GM19395 (cell line): ENCODE data around the gene THUMPD3.
A peak's percentile ranks its signal among the peaks of the same experiment; 100 is the strongest.

ENCODE experiments used
- ATAC-seq: cut with Tn5 transposase; IDR thresholded peaks from one replicate; pipeline ENCODE4 v1.9.1; 2021; ENCODE audit warnings: mild to moderate bottlenecking, moderate library complexity; ENCODE audit not compliant: unreplicated experiment

Gene THUMPD3

DNA sequence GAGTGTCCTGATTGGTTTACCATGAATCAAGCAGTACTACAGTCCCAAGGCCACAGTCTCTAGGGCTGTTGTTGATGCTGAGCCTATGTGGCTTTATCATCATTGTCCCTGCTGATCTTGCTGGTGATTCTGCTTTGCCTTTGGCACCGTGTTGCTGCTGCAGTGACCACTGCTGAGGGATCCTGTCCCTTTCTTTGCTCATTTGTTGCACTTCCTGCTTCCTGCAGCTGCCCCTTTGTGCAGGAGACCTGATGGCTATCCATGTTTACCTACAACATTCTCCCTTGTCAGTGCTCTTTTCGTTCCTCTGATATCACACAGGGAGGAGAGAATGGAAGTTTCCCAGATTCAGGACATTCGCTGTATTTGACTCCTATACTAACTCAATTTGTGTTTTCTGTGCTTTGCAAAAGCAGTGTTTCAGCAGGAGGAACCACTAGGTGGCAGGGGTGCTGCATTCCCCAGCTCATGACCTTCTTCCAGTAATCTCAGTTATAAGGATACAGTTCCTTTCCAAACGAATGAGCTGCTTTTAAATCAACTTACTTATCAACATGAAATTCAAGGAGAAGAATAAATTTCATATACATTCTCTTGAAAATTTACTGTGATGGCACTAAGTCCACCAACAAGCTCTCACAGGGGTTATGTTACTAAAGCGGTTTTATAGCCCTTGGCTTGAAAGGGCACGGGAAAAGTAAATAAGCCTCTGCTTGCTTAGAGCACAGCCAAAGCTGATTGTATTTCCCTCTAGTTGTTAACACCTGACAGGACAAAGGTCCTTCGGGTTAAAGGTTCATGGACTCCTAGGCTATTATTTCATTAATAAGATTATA, 9.7 kb upstream of the THUMPD3 start:
- ATAC-seq = peak; percentile 57

DNA sequence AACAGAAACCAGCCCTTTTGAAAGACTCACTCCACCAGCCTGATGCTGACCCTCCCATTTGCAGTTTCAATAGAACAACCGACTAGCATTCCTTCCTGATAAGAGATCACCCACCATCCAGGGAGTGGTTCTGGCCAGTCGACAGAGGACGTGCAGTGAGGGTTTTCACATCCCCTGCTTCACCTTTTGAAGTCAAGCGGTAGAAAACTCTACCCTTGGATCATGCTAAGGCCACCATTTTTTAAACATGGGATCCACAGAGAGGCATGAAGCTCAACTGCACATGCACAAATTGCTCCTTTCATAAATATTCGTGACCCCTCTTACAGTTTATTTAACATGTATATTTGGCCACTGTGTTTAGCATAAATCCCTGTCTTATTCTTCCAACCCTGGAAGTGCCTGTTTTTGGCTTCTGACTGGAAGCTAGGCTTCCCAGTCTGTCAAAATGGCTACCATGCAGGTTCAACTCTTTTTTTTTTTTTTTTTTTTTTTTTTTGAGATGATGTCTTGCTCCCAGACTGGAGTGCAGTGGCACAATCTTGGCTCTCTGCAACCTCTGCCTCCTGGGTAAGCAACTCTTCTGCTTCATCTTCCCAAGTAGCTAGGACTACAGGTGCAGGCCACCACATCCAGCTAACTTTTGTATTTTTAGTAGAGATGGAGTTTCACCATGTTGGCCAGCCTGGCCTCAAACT, 1.0 kb upstream of the THUMPD3 start:
- ATAC-seq = no peak

DNA sequence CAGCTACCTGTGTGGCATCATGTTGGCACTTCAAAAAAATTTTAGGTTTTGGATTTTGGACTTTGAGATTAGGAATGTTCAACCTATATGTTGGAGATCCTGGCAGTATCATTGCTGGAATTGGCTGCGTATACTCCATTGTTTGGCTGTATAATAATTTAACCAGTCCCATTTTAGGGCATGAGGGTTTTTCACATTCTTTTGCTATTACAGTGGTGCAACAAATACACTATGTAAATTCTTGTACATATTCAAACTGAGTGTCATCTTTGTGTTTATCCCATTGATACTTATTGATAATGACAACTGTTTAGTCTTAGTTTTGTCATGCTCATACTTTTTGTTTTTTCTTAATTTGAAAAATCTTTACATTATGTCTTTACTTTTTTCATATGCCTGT, 6.7 kb downstream of the THUMPD3 start:
- no peak for ATAC-seq

DNA sequence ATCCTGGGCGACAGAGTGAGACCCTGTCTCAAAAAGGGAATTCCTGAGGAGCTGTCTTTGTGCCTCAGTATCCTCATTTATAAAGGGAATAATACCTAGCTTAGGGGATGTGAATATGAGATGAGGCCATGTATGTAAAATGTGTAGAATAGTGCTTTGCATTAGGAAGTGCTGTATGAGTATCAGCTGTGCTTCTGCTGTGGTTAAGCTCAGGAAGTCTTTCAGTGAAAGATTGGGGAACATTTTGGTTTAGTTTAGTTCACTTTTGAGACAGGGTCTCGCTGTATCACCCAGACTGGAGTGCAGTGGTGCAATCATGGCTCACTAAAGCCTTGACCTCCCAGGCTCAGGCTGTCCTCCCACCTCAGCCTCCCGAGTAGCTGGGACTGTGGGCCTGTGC, 10.6 kb downstream of the THUMPD3 start:
- ATAC-seq = no peak

DNA sequence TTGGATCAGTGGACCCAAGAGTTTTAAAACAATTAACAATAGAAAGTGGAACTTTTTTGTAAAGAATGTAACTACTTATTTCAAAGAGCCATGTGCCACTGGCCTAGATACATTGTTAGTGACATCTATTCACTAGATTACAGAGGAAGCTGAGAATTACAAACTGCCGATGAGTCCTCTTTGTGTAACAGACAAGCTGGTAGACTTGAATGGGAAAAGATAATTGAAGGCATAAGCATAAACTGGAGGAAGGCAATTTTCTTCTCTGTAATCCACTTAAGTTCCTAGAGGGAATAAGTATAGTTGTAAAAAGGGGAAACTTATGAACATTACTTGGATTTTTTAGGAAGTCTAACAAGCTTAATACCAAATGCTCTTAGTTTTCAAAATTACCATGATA, 15.1 kb downstream of the THUMPD3 start:
- no peak for ATAC-seq

DNA sequence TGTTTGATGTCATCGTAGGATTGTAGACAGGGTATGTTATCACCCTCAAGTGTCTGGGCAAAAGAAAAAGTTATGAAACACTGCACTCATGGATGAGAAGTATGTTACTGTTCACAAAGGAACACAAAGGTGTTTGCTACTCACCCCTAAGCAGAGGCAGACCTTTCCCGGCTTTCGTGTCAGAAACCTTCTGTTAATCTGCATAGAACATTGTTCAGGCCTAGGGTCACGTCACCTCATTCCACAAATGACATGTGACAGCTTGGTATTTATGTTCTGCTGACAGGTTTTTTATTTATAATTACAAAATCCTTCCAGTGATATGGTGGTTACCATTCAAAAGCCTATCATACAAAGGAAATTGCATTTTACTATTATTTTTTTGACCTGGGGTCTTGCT, 16.5 kb downstream of the THUMPD3 start:
- no peak for ATAC-seq

DNA sequence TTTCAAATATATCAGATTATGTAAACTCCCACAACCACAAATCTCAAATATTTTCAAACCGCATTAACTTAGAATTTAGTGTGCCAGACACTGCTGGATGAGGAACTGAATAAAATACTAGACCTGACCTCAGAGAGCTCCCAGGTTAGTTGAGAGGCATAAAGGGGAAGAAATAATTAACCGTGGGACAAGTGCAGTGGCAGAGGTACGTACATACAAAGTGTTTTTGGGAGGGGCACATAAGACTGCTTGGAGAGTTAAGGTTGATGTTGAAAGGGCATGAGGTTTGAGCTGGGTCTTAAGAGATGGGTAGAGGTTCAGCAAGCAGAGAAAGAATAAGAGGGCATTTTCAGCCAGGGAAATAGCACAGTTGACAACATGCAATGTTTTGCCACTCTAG, 17.2 kb downstream of the THUMPD3 start:
- no peak for ATAC-seq

DNA sequence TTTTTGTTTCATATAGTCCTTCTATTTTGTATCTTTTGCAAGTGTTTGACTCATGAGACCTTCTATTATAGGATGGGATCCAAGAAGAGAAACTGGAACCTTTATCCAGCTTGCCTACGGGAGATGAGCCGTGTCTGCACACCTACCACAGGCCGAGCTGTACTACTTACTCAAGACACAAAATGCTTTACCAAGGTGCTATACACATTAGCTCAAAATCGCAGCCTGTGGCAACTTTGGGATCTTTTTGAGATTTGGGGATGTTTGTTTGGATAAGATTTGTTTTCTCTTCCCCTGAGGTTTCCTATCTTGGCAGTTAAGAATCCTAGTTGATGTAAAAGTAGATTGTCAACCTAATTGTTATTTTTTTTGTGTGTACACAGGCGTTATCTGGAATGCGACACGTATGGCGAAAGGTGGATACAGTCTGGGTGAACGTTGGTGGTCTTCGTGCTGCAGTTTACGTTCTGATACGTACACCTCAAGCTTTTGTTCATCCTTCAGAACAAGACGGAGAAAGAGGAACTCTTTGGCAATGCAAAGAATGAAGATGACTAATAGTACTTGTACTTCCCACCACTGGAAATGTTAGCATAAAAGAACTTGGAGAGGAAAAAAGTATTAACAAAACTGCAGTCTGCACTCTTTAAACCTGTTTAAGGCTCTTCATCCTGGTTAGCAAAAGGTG, 21.4 kb downstream of the THUMPD3 start:
- no peak for ATAC-seq

DNA sequence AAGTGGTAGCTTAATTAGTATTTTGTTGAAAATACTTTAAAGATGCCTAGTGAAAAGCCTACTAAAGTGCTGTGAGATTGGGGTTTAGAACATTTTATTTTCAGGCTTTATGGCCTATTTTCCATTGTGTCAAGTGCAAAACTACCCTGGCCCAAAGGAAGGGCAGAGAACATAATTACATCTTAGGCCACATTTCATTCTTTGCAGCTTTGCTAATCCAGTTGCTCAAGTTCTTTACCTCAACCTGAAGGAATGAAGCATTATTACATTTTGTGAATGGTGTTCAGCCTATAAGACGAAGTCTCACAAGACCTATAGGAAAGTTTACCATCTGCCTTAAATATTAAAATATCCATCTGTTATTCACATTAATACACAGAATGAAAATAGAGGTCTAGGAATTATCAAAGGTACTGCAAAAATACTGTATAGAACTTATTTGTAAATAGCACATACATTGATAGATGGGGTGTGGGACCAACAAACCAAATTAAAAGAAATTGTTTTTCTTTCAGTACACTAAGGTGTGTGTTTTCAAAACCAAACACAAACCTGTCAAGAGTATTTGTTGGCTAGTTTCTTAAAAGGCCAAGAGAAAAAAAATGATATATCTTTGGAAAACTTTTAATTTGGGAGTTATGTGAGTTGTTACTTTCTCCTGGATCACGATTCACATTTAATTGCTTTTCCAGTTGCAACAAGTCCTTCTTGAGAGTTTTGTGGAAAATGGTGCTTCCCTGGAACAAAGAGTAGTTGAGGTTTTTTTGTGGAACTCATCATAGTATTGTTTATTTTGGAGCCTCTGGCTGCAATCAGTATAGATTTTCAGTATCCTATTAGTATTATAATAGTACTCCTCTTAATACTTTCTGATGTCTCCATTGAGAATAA, 22.6 kb downstream of the THUMPD3 start:
- no peak for ATAC-seq

DNA sequence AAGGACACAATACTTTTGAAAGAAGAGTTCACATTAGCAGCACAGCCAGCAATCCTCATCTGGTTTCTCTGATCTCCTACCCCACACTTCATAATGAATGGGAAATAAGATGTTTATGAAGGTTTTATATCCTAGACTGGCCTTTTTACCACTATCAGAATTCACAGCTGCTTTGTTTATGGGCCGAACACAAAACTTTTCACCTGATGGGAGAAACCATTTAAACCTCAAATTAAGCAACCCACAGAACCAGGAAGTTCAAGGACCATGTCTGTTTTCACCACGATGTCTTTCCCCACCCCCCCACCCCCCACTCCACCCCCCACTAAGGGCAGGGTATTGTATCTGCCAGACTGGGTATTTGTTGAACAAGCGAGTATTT, 23.2 kb downstream of the THUMPD3 start:
- ATAC-seq = no peak

DNA sequence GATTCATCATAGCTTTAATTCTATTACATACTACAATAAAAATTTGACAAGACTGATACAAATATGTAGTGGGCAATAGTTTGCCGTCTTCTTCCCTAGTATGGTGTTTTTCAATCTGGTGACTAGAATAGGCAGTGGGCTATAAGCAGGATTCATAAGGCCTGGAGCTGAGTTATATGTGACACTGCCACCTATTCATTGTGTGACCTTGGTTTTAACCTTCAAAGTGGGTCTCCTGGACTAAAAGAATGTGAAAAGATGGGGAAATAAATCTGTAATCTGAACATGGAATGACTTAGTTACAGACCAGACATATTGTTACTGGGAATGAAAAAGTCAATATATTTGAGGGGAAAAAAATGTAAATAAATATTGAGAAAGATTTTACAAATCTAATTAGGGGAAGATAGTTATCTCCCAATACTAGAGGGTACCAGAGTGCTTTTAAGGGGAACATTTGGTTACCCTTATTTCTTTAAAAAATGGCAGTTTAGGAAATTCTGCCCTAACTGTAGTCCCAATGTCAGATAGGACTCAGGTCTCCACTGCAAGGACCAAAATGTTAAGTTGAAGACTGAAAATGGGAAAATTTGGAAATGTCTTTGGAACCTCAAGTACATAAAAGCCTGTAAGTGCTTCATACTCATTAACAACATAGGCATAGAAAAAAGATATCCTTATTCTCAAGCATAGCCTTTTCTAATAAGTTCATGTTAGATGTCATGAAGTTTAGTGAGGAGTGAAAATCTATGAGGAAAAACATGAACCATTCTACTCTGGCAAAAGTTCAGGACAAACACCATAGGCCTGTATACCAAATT, 23.9 kb downstream of the THUMPD3 start:
- ATAC-seq = no peak

DNA sequence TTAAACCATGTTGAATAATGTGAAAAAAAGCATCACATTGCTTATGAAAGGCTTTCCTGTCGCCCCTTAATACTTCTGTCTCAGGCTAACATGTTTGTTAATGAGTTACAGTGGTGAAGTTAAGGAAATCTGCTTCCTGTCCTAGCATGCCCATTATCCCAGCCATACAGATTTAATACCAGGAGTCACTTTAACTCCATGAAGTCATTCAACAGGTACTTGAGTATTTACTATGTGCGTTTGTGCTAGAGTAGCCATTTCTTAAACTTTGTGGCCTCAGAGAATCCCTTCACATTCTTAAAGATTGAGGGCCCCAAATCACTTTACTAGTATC, 24.4 kb downstream of the THUMPD3 start:
- ATAC-seq = no peak

DNA sequence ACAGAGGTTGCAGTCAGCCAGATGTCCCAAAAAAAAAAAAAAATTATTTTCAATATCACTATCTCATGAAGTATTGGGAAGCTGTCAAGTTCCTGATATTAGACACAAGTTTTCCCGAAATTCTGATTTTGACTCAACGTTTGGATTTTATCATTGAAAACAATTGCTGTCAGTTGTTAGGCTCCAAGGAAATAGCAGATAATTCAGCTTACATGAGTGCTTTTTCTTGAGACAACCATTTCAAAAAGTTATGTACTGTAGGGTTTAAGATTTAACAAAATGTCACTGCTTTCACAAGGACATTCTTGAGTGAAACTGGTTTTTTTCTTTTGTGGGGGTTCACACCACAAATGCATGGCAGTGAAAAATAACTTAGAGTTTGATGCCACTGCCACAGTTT, 25.3 kb downstream of the THUMPD3 start:
- ATAC-seq = no peak

DNA sequence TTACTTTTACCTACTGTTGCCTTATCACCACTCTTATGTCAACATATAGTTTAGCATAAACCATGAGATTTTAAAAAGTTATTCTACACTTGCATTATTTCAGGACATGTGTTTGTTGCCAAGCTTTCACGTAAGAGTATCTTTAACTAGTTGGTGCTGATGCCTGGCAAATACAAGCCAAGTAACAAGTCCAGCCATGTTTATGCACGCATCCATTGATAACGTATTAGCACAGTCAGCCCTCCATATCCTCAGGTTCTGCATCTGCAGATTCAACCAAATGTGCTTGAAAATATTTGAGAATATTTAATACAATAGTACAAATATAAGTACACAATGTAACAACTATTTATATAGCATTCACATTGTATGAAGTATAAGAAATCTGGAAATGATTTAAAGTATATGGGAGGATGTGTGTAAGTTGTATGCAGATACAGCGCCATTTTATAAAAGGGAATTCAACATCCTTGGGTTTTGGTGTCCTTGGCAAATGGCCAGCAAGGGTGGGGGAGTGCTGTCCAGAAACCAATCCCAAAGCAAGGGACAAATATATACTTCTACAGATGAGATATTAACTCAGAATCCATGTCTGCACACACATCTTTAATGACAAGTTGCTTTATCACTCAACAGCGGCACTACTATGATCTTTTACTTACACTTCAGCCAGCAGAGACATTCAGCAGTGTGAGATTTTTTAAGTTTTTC, 25.9 kb downstream of the THUMPD3 start:
- ATAC-seq = no peak

DNA sequence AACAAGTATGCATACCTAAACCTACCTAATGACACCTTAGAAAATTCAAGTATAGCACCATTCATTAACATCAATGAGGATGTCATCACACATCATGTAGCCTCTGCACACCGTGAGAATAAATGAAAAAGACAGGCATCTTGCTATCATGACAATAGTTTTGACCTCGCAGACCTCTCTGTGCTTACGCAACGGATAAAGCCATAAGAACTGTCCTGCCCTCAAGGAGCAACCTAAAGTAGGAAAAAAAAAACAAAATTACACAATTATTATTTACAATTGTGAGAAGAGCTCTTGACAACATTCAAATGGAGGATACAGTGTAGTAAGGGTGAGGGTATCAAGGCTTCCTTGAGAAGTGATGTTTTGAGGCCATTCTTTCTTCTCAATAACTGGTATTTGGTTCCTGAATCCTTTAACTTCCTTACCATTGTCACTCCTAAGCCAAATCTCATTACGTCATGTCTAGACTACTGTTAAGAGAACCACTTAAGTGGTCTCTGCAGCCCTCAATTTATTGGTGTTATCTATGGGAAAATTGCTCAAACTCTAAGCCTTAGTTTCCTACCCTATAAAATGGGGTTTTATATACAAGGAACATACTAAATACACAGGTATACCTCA, 27.5 kb downstream of the THUMPD3 start:
- ATAC-seq = no peak

DNA sequence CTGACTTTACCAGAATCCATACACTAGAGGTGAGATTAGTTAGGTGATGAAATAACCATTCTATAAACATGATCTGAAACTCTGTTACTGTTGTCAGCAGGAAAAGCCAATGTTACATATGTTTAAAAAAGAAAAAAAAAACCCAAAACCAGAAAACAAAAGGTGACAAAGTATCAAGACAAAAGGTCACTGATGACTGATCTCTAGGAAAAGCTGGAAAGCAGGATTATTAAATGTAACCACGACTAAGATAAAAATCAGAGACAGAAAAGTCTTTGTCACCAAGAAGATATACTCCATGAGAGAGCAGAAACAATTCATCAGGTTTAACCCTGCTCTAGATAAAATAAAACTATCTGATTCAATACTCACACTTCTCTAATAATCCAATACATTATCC, 29.2 kb downstream of the THUMPD3 start:
- no peak for ATAC-seq

DNA sequence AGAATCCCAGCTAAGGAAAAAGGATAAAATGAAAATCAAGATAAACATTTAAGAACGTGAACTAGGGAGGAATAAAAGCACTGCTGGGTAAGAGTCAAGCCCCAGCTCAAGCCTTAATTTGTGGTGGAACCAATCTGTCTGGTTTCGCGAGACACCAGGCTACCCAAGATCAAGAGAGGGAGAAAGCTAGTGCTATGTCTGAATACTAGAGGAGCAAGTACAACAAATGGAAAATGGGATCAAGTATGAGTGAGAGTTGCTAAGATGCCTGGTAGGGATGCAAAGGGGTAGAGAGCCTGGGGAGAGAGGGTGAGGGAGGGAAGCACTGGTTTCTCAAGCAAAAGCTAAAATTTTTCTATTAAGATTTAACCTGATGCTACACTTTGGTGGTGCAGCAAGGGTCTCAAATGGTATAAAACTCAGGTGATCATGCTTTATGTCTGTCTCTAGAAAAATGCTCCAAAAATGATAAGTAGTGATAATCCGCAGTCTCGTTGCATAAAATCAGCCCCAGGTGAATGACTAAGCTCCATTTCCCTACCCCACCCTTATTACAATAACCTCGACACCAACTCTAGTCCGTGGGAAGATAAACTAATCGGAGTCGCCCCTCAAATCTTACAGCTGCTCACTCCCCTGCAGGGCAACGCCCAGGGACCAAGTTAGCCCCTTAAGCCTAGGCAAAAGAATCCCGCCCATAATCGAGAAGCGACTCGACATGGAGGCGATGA, 32.9 kb downstream of the THUMPD3 start:
- no peak for ATAC-seq

DNA sequence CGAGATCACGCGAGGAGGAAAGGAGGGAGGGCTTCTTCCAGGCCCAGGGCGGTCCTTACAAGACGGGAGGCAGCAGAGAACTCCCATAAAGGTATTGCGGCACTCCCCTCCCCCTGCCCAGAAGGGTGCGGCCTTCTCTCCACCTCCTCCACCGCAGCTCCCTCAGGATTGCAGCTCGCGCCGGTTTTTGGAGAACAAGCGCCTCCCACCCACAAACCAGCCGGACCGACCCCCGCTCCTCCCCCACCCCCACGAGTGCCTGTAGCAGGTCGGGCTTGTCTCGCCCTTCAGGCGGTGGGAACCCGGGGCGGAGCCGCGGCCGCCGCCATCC, 33.4 kb downstream of the THUMPD3 start:
- peak; percentile 38 for ATAC-seq
